ENCODE data around the gene CCR2.

- TF ChIP-seq, protein P1, sequence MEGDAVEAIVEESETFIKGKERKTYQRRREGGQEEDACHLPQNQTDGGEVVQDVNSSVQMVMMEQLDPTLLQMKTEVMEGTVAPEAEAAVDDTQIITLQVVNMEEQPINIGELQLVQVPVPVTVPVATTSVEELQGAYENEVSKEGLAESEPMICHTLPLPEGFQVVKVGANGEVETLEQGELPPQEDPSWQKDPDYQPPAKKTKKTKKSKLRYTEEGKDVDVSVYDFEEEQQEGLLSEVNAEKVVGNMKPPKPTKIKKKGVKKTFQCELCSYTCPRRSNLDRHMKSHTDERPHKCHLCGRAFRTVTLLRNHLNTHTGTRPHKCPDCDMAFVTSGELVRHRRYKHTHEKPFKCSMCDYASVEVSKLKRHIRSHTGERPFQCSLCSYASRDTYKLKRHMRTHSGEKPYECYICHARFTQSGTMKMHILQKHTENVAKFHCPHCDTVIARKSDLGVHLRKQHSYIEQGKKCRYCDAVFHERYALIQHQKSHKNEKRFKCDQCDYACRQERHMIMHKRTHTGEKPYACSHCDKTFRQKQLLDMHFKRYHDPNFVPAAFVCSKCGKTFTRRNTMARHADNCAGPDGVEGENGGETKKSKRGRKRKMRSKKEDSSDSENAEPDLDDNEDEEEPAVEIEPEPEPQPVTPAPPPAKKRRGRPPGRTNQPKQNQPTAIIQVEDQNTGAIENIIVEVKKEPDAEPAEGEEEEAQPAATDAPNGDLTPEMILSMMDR (conservative IDR thresholded peaks at IDR 0.05), result no peak
- TF ChIP-seq EZH2 (IDR thresholded peaks at IDR 0.05; ENCODE audit: low read depth), result no peak
These were observed 3.7 kb upstream of the CCR2 start for GRCh38 chr3:46350262-46350565.
